Mesothelial cell of epicardium (in vitro differentiated cells): ENCODE results near the gene GAPDHS. TPM values are rescaled to one million over a fixed set of nuclear protein-coding genes. Genes with fewer than 3 reads are reported as not detected.

ENCODE experiments used
- DNase-seq, 2 experiments: peaks; one replicate each; pipeline ENCODE4 v3.0.0; 2021; ENCODE audit warnings: low spot score in 2 of 2; ENCODE audit not compliant: unreplicated experiment in 2 of 2
- H3K27ac Mint-ChIP-seq: 2 replicates; pipeline ENCODE4 v1.8.0; 2021; ENCODE audit warnings: mixed read lengths
- H3K27me3 Mint-ChIP-seq: 2 replicates; pipeline ENCODE4 v1.8.0; 2021; ENCODE audit warnings: low read depth, mixed read lengths
- H3K36me3 Mint-ChIP-seq: 2 replicates; pipeline ENCODE4 v1.8.0; 2021; ENCODE audit warnings: mixed read lengths
- H3K4me1 Mint-ChIP-seq: 2 replicates; pipeline ENCODE4 v1.8.0; 2021; ENCODE audit warnings: mixed read lengths
- H3K4me3 Mint-ChIP-seq: 2 replicates; pipeline ENCODE4 v1.8.0; 2021; ENCODE audit warnings: mild to moderate bottlenecking, moderate library complexity, mixed read lengths
- H3K9me3 Mint-ChIP-seq: 2 replicates; pipeline ENCODE4 v1.8.0; 2021; ENCODE audit warnings: mixed read lengths
- CTCF ChIP-seq: fragments of 200-600 bp; sonication (generic); IDR thresholded peaks from one replicate; pipeline ENCODE4 v1.5.0; 2021; ENCODE audit warnings: antibody characterized with exemption; ENCODE audit not compliant: unreplicated experiment
- total RNA-seq: library from RNA; stranded (reverse); gene quantifications from 3 replicates; pipeline ENCODE4 v1.2.1, GENCODE V29; 2021

Gene GAPDHS
- total RNA-seq, 1 donor from 2014 or later = not detected

- DNase-seq = no peak
- peaks cover 4% of the 10 kb centered on the region for H3K4me1 Mint-ChIP-seq
- no peak overlapping the region for H3K4me3 Mint-ChIP-seq
- H3K36me3 Mint-ChIP-seq = no peaks in the 10 kb centered on the region
- peaks cover 41% of the 10 kb centered on the region for H3K27me3 Mint-ChIP-seq
- no peak overlapping the region for H3K27ac Mint-ChIP-seq
- no peak for TF ChIP-seq CTCF
- no peaks in the 10 kb centered on the region for H3K9me3 Mint-ChIP-seq
Observed at GRCh38 chr19:35553385-35554000, 20.2 kb downstream of the GAPDHS start.

GRCh38 chr19:35554076-35554475 is 20.8 kb downstream of the GAPDHS start:
- H3K9me3 Mint-ChIP-seq = no peaks in the 10 kb centered on the region
- H3K4me1 Mint-ChIP-seq = peaks cover 4% of the 10 kb centered on the region
- H3K4me3 Mint-ChIP-seq = no peak overlapping the region
- peaks cover 47% of the 10 kb centered on the region for H3K27me3 Mint-ChIP-seq
- no peak for TF ChIP-seq CTCF
- no peaks in the 10 kb centered on the region for H3K36me3 Mint-ChIP-seq
- H3K27ac Mint-ChIP-seq = no peak overlapping the region
- no peak for DNase-seq

- peak; percentile 30 for TF ChIP-seq CTCF
- H3K36me3 Mint-ChIP-seq = no peaks in the 10 kb centered on the region
- no peaks in the 10 kb centered on the region for H3K9me3 Mint-ChIP-seq
- H3K4me1 Mint-ChIP-seq = peaks cover 4% of the 10 kb centered on the region
- H3K27ac Mint-ChIP-seq = no peak overlapping the region
- peak overlapping the region; percentile 2 for H3K4me3 Mint-ChIP-seq
- DNase-seq = no peak
- peaks cover 61% of the 10 kb centered on the region for H3K27me3 Mint-ChIP-seq
Observed at GRCh38 chr19:35555301-35556005, 22.2 kb downstream of the GAPDHS start.

GRCh38 chr19:35556025-35556590 is 22.9 kb downstream of the GAPDHS start:
- peaks cover 4% of the 10 kb centered on the region for H3K4me1 Mint-ChIP-seq
- no peak overlapping the region for H3K27ac Mint-ChIP-seq
- peak overlapping the region; percentile 2 for H3K4me3 Mint-ChIP-seq
- no peaks in the 10 kb centered on the region for H3K9me3 Mint-ChIP-seq
- no peak for DNase-seq
- peaks cover 67% of the 10 kb centered on the region for H3K27me3 Mint-ChIP-seq
- TF ChIP-seq CTCF = no peak
- no peaks in the 10 kb centered on the region for H3K36me3 Mint-ChIP-seq

GRCh38 chr19:35556846-35557538 is 23.7 kb downstream of the GAPDHS start:
- Mint-ChIP-seq H3K27ac (no peak overlapping the region), H3K36me3 (no peaks in the 10 kb centered on the region), H3K4me3 (peak overlapping the region; percentile 50), H3K27me3 (peaks cover 75% of the 10 kb centered on the region), H3K4me1 (peaks cover 4% of the 10 kb centered on the region), H3K9me3 (no peaks in the 10 kb centered on the region)
- no peak for DNase-seq
- no peak for TF ChIP-seq CTCF
